Skeletal muscle tissue (tissue), 4 donors: ENCODE data around the gene CRIP3. TPM values are rescaled to one million over a fixed set of nuclear protein-coding genes. Genes with fewer than 3 reads are reported as not detected.

Experiments used
- H3K27ac ChIP-seq: one replicate; pipeline ENCODE4 v1.7.0; 2013; ENCODE audit warnings: mild to moderate bottlenecking, low read depth, low read length, inconsistent platforms
- H3K27me3 ChIP-seq, 3 donors: one replicate each; pipeline ENCODE4 v1.7.0; 2013; ENCODE audit warnings: low read length in 3 of 3; ENCODE audit not compliant: control insufficient read depth in 3 of 3, insufficient read depth in 3 of 3
- H3K36me3 ChIP-seq, 3 donors: one replicate each; pipeline ENCODE4 v1.7.0; 2013; ENCODE audit warnings: low read length in 3 of 3; ENCODE audit not compliant: control insufficient read depth in 3 of 3, insufficient read depth in 3 of 3
- H3K4me1 ChIP-seq, 3 donors: one replicate each; pipeline ENCODE4 v1.7.0; 2013; ENCODE audit warnings: low read length in 3 of 3, mild to moderate bottlenecking in 3 of 3; ENCODE audit not compliant: control insufficient read depth in 3 of 3, insufficient read depth in 3 of 3
- H3K4me3 ChIP-seq, 3 donors: one replicate each; pipeline ENCODE4 v1.7.0; 2013; ENCODE audit warnings: low read length in 3 of 3
- H3K9ac ChIP-seq, 3 donors: one replicate each; pipeline ENCODE4 v1.7.0; 2013; ENCODE audit warnings: low read length in 3 of 3, mild to moderate bottlenecking in 3 of 3, moderate library complexity in 2 of 3, low read depth in 1 of 3
- H3K9me3 ChIP-seq, 3 donors: one replicate each; pipeline ENCODE4 v1.7.0; 2013; ENCODE audit warnings: low read length in 3 of 3; ENCODE audit not compliant: control insufficient read depth in 3 of 3
- total RNA-seq: library from RNA; depleted of rRNA; stranded (reverse); fragments of >200 nt; gene quantifications from one replicate; pipeline ENCODE4 v1.2.3, GENCODE V29; 2014
- donor health status: Osteomylitis.

The CRIP3 gene
- total RNA-seq, 1 donor from 2014 or later = 2.1 TPM

DNA sequence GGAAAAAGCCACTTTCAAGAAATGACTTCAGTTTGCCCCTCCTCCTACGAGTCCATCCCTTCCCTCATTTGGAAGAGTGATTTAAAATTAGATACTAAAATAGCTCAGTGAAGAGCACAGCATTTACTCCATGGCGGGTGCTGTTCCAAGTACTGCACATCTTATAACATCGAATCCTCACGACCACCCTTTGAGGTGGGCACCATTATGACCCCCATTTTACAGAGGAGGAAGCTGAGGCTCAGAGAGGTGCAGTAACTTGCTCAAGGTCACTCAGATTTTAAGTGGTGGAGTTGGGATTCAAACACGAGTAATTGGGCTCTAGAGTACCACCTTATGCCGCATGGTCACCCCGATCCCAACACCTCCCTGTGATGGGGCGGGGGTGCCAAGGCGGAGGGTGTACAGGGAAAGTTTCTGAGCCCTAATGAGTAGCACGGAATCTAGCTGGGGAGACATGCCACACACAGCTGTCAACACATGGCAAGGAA is 39.8 kb downstream of the CRIP3 start:
- Histone ChIP-seq H3K4me1 (peaks cover 5 to 23% (median 10%) of the 10 kb centered on the region in 3 donors), H3K27me3 (peaks cover 9 to 42% (median 16%) of the 10 kb centered on the region in 3 donors), H3K4me3 (peak overlapping the region; percentile 46 to 59 (median 52)), H3K36me3 (no peaks in the 10 kb centered on the region), H3K27ac (peak overlapping the region; percentile 62), H3K9ac (peak overlapping the region in 1 of 3 donors; percentile 33), H3K9me3 (no peaks in the 10 kb centered on the region)

DNA sequence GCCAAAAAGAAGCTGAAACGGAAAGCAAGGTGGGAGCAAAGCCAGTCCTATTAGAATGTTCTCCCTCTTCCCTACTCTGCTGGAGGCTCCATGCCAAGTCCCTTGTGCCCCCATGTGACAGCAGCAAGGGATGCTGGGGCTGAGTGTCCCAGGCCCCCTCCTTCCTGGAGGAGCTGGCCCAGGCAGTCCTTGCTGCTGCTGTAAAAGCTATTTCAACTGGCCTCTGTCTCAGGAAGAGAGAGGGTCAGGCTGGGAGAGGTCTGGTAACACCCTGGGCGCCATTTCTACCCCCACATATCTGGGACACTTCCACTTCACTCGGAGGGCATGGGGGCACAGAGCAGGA is 40.3 kb downstream of the CRIP3 start:
- peak overlapping the region in 1 of 3 donors; percentile 33 for H3K9ac ChIP-seq
- H3K27ac ChIP-seq = peak overlapping the region; percentile 62
- peaks cover 5 to 23% (median 10%) of the 10 kb centered on the region in 3 donors for H3K4me1 ChIP-seq
- H3K9me3 ChIP-seq = no peaks in the 10 kb centered on the region
- H3K4me3 ChIP-seq = no peak overlapping the region
- no peaks in the 10 kb centered on the region for H3K36me3 ChIP-seq
- peaks cover 9 to 37% (median 14%) of the 10 kb centered on the region in 3 donors for H3K27me3 ChIP-seq

DNA sequence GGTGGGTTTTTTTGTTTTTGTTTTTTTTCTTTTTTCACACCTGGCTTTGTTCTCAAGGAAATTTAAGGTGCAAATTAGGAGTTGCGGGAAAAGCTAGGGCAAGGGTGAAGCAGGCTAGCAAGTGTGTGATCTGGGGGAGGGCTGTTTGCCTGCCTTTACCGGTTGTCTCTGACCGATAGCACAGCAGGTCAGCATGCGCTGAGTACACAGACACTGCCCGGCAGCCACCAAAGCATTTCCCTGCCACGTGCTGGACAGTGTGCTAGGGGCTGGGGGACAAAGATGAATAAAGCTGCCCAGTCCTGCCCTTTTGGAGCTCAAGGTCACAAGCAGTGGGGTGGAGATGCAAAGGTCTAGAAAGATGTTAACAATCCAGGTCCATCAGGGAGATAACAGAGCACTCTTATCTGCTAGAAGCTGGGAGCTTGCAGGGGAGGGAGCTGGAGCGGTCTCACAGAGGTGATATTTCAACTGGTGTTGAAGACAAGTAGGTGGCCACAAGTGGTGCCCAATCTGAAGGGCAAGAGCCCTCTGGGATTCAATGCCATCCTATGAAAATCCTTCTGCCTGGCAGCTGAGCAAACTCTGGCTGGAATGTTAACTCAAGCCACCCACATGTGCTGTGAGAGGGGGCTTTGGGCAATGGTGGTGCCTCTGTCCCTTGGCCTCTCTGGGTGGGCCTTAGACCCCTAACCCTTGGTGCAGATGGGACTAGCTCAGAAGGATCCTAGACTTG is 40.8 kb downstream of the CRIP3 start:
- no peak overlapping the region for H3K4me3 ChIP-seq
- peaks cover 9 to 34% (median 14%) of the 10 kb centered on the region in 3 donors for H3K27me3 ChIP-seq
- H3K9me3 ChIP-seq = no peaks in the 10 kb centered on the region
- peak overlapping the region; percentile 62 for H3K27ac ChIP-seq
- H3K36me3 ChIP-seq = no peaks in the 10 kb centered on the region
- H3K4me1 ChIP-seq = peaks cover 5 to 23% (median 10%) of the 10 kb centered on the region in 3 donors
- no peak overlapping the region for H3K9ac ChIP-seq

DNA sequence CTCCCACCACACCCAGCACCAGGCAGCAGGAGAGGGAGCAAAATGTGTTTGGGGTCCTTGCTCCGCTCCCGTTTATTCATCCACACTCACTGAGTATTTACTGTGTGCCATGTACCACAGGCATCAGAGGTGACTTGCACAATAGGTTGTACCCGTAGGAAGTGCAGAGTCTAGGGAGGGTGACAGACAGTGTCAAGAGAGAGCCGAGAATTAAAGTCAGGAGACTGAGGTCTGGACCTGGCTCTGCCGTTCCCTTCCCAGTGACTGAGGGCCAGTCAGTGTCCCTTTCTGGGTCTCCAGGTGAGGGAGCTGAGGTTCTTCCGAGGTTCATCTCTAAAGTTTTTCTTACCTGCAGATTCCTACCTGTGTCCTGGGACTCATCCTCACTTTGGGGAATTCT is 43.1 kb downstream of the CRIP3 start:
- peaks cover 0 to 20% (median 7%) of the 10 kb centered on the region in 3 donors for H3K27me3 ChIP-seq
- no peak overlapping the region for H3K27ac ChIP-seq
- H3K4me1 ChIP-seq = peaks cover 5 to 23% (median 10%) of the 10 kb centered on the region in 3 donors
- H3K9me3 ChIP-seq = no peaks in the 10 kb centered on the region
- no peaks in the 10 kb centered on the region for H3K36me3 ChIP-seq
- no peak overlapping the region for H3K4me3 ChIP-seq
- H3K9ac ChIP-seq = no peak overlapping the region

DNA sequence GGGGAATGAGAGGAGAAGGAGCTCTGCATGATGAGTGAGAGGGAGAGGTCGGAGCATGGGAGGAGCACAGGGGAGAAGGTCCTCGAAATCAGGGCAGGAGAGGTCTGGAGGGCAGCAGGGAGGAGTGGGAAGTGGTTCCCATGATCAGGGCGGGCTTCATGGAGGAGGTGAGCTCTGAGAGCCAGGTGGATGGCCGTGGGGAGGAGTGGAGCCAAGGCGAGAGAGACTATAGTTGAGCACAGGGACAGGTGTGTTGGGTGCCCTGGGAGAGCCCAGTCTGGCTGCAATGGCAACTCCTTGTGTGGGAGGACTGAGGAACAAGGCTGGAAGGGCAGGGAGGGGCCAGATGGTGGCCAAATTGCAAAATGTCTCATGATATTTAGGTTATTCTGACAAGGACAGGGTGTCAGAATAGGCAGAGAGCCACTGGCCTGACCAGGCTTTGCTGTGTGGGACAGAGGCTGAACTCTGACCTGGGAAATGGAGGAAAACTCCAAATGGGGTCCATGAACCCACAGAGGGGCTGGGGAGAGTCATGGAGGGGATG is 44.0 kb downstream of the CRIP3 start:
- Histone ChIP-seq H3K4me1 (peaks cover 5 to 19% (median 10%) of the 10 kb centered on the region in 3 donors), H3K4me3 (no peak overlapping the region), H3K9ac (no peak overlapping the region)

DNA sequence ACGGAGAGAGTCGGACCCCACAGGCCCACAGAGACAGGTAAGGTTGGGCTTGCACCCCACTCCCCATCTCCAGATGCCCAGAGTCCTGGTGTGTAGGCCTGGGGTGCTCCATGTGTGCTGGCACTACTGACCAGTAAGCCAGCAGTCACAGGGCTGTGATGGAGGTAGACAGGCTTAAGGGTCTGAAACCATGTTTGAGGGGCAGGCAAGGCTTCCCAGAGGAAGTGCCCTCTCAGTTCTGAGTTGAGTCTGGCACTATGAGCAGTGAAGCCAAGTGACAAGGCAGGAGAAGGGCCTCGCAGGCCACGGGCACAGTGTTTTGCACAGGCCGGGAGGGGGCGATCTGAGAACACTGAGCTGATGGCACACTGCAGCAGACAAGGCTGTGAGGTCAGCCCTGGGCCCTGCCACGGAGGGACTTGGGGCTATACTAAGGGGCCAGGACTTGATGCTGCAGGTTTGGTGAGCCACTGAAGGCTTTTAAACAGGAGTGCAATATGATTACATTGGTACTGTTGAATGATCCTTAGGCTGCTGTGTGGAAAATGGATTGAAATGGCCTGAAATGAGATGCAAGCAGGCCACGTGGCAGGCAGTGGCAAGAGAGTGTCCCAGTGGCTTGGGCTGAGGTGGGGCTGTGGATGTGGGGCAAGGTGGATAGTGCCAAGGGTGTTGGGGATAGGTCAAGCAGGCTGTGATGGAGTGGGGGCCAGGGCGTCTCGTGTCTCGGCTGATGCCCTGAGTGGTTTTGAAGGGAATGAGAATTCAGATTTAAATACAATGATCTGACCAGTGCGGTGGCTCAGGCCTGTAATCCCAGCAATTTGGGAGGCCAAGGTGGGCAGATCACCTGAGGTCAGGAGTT is 45.1 kb downstream of the CRIP3 start:
- H3K36me3 ChIP-seq = no peaks in the 10 kb centered on the region
- H3K4me1 ChIP-seq = peaks cover 3 to 9% (median 5%) of the 10 kb centered on the region in 3 donors
- peaks cover 2 to 3% (median 3%) of the 10 kb centered on the region in 3 donors for H3K27me3 ChIP-seq
- H3K9me3 ChIP-seq = no peaks in the 10 kb centered on the region
- peak overlapping the region in 1 of 3 donors; percentile 33 for H3K9ac ChIP-seq
- no peak overlapping the region for H3K27ac ChIP-seq
- H3K4me3 ChIP-seq = no peak overlapping the region

More for the DNA sequence above, 44.0 kb downstream of the CRIP3 start:
- Histone ChIP-seq H3K9me3 (no peaks in the 10 kb centered on the region), H3K36me3 (no peaks in the 10 kb centered on the region), H3K27ac (no peak overlapping the region), H3K27me3 (peaks cover 0 to 12% (median 0%) of the 10 kb centered on the region in 3 donors)

DNA sequence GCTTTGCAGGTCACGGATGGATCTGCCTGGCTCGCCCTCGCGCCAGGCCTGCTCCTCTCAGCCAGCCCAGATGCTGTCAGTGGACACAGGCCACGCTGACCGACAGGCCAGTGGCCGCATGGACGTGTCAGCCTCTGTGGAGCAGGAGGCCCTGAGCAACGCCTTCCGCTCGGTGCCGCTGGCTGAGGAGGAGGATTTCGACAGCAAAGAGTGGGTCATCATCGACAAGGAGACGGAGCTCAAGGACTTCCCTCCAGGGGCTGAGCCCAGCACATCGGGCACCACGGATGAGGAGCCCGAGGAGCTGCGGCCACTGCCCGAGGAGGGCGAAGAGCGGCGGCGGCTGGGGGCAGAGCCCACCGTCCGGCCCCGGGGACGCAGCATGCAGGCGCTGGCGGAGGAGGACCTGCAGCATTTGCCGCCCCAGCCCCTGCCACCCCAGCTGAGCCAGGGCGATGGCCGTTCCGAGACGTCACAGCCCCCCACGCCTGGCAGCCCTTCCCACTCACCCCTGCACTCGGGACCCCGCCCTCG is 45.8 kb downstream of the CRIP3 start:
- Histone ChIP-seq H3K4me3 (no peak overlapping the region), H3K9ac (no peak overlapping the region)

DNA sequence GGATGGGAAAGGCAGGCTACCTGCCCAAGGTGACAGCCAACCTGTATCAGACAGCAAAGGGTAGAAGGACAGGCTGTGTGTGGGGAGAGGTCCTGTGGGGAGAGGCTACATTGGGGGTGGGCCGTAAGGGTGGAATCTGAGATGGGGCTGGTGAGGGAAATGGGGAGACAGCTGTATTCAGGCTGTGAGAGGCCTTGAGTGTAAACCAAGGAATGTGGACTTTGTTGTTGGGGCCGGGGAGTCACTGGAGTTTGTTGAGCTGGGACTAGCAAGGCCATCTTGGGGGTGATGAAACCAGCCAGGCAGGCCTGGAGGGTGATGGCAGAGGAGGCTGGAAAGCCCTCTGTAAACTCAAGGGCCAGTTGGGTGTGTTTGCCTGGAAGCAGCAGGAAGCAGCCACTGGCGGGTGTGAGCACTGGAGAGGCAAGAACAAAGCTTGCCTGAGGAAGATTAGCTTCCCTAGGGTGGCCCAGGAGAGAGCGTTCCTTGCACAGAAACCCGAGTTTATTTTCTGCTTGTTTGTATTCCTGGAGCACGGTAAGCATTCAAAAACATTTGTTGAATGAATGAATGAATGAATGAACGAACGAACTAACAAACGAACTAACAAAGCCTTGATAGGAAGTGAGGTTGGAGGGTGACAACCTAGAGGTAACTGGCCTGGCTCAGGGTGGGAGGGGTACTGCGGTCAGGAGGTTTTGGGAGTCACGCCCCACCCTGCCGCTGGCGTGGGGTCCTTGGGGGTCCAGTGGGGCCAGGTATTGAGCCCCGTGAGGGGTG is 46.4 kb downstream of the CRIP3 start:
- Histone ChIP-seq H3K4me3 (no peak overlapping the region), H3K36me3 (no peaks in the 10 kb centered on the region), H3K9ac (no peak overlapping the region), H3K27ac (no peak overlapping the region), H3K27me3 (peaks cover 1 to 3% (median 2%) of the 10 kb centered on the region in 3 donors), H3K9me3 (no peaks in the 10 kb centered on the region), H3K4me1 (no peaks in the 10 kb centered on the region)

More for the DNA sequence above, 45.8 kb downstream of the CRIP3 start:
- H3K27ac ChIP-seq = no peak overlapping the region
- H3K36me3 ChIP-seq = no peaks in the 10 kb centered on the region
- H3K4me1 ChIP-seq = peaks cover 0 to 2% (median 0%) of the 10 kb centered on the region in 3 donors
- peaks cover 2 to 3% (median 3%) of the 10 kb centered on the region in 3 donors for H3K27me3 ChIP-seq
- no peaks in the 10 kb centered on the region for H3K9me3 ChIP-seq

DNA sequence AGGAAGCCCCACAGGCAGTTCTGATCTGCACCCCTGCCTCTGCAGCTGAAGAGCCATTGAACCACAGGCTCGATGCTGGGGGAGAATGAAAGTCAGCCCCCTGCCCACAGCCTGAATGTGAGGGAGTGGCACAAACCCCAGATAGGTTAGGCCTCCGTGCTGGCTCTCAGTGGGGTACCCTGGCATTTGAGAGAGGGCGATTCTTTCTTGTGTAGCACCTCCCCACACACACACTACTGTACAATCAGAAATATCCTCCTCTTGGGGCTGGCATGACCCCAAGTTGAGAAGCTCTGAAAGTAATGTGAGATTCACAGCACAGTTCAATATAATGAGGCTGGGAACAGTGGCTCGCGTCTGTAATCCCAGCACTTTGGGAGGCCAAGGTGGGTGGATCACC is 47.4 kb downstream of the CRIP3 start:
- Histone ChIP-seq H3K4me1 (no peaks in the 10 kb centered on the region), H3K9me3 (no peaks in the 10 kb centered on the region), H3K27ac (no peak overlapping the region), H3K36me3 (no peaks in the 10 kb centered on the region), H3K27me3 (peaks cover 2 to 8% (median 7%) of the 10 kb centered on the region in 3 donors), H3K9ac (no peak overlapping the region), H3K4me3 (no peak overlapping the region)
